Activated naive CD4-positive, alpha-beta T cell treated with anti-CD3 and anti-CD28 coated beads, Interleukin-2, amount 50 U/mL, for 72 hours (primary cell): Measurements from ENCODE around the gene ATP6V0B. TPM values are rescaled to one million over a fixed set of nuclear protein-coding genes. Genes with fewer than 3 reads are reported as not detected.
A peak's percentile ranks its signal among the peaks of the same experiment; 100 is the strongest.

Experiments
- ATAC-seq, 2 donors: fragments of 150-1000 bp; cut with Tn5 transposase; 2 replicates each; pipeline ENCODE4 v1.10.0; 2021; ENCODE audit warnings: mild to moderate bottlenecking in 2 of 2, moderate library complexity in 2 of 2
- DNase-seq, 2 donors: peaks; one replicate each; pipeline ENCODE4 v3.0.0; 2021 to 2022; ENCODE audit warnings: low spot score in 2 of 2
- H3K27ac Mint-ChIP-seq, 2 donors: one replicate each; pipeline ENCODE4 v1.8.0; 2022; ENCODE audit warnings: mild to moderate bottlenecking in 2 of 2, mixed read lengths in 2 of 2
- H3K36me3 Mint-ChIP-seq, 2 donors: one replicate each; pipeline ENCODE4 v1.8.0; 2022; ENCODE audit warnings: mixed read lengths in 2 of 2
- H3K9me3 Mint-ChIP-seq, 2 donors: one replicate each; pipeline ENCODE4 v1.8.0; 2022; ENCODE audit warnings: mixed read lengths in 2 of 2
- total RNA-seq, 2 donors: library from RNA; stranded (reverse); gene quantifications; one replicate each; pipeline ENCODE4 v1.2.3, GENCODE V29; 2022

ATP6V0B gene
- total RNA-seq, 2 donors from 2014 or later = 86.5 to 89.1 TPM

GRCh38 chr1:43938892-43939587 lies 35.7 kb upstream of the ATP6V0B start:
- no peaks in the 10 kb centered on the region for H3K36me3 Mint-ChIP-seq
- ATAC-seq = no peak
- no peak for DNase-seq
- H3K9me3 Mint-ChIP-seq = no peaks in the 10 kb centered on the region
- H3K27ac Mint-ChIP-seq = no peak overlapping the region

- ATAC-seq (no peak), DNase-seq (no peak)
- Mint-ChIP-seq H3K9me3 (no peaks in the 10 kb centered on the region), H3K27ac (peak overlapping the region in 1 of 2 donors; percentile 75), H3K36me3 (peaks cover 6 to 9% of the 10 kb centered on the region in 2 donors)
Observed at GRCh38 chr1:43942411-43942810, 32.3 kb upstream of the ATP6V0B start.

- no peak for DNase-seq
- H3K27ac Mint-ChIP-seq = peak overlapping the region in 1 of 2 donors; percentile 86
Observed at GRCh38 chr1:43944860-43945259, 29.9 kb upstream of the ATP6V0B start.

GRCh38 chr1:43945674-43946235 lies 29.0 kb upstream of the ATP6V0B start:
- Mint-ChIP-seq H3K27ac (peak overlapping the region; percentile 95 to 96), H3K9me3 (no peaks in the 10 kb centered on the region), H3K36me3 (peaks cover 12 to 15% of the 10 kb centered on the region in 2 donors)
- no peak for DNase-seq
- no peak for ATAC-seq

More at GRCh38 chr1:43944860-43945259, 29.9 kb upstream of the ATP6V0B start:
- H3K36me3 Mint-ChIP-seq = peaks cover 6 to 9% of the 10 kb centered on the region in 2 donors
- no peaks in the 10 kb centered on the region for H3K9me3 Mint-ChIP-seq
- ATAC-seq = no peak

- no peaks in the 10 kb centered on the region for H3K9me3 Mint-ChIP-seq
- peak; percentile 96 to 97 for ATAC-seq
Observed at GRCh38 chr1:43946236-43947060, 28.3 kb upstream of the ATP6V0B start, which contains the start of gene IPO13. IPO13 (plus strand) TSS chr1:43946950; CDS start chr1:43947601, 651 bp downstream.

GRCh38 chr1:43947061-43947873 lies 27.5 kb upstream of the ATP6V0B start:
- no peak for DNase-seq
- ATAC-seq = no peak
- H3K36me3 Mint-ChIP-seq = peaks cover 15 to 19% of the 10 kb centered on the region in 2 donors
- H3K9me3 Mint-ChIP-seq = no peaks in the 10 kb centered on the region
- H3K27ac Mint-ChIP-seq = peak overlapping the region; percentile 95 to 96

More at GRCh38 chr1:43946236-43947060, 28.3 kb upstream of the ATP6V0B start, which contains the start of gene IPO13:
- peak; percentile 96 to 97 for DNase-seq
- Mint-ChIP-seq H3K36me3 (peaks cover 15 to 19% of the 10 kb centered on the region in 2 donors), H3K27ac (peak within 1 kb of the TSS; percentile 95 to 96)

- no peaks in the 10 kb centered on the region for H3K9me3 Mint-ChIP-seq
- ATAC-seq = no peak
- DNase-seq = no peak
- H3K36me3 Mint-ChIP-seq = peaks cover 15 to 19% of the 10 kb centered on the region in 2 donors
- H3K27ac Mint-ChIP-seq = peak overlapping the region; percentile 95 to 96
Observed at GRCh38 chr1:43947874-43948437, 26.8 kb upstream of the ATP6V0B start.

GRCh38 chr1:43949678-43950077 lies 25.1 kb upstream of the ATP6V0B start:
- DNase-seq = no peak
- no peak overlapping the region for H3K27ac Mint-ChIP-seq
- ATAC-seq = no peak
- H3K36me3 Mint-ChIP-seq = peaks cover 15 to 19% of the 10 kb centered on the region in 2 donors
- no peaks in the 10 kb centered on the region for H3K9me3 Mint-ChIP-seq

GRCh38 chr1:43951021-43951985 lies 23.5 kb upstream of the ATP6V0B start:
- DNase-seq (no peak), ATAC-seq (no peak)
- H3K9me3 Mint-ChIP-seq = no peaks in the 10 kb centered on the region
- H3K27ac Mint-ChIP-seq = peak overlapping the region in 1 of 2 donors; percentile 39
- H3K36me3 Mint-ChIP-seq = peaks cover 8 to 15% of the 10 kb centered on the region in 2 donors

GRCh38 chr1:43952731-43953346 lies 21.9 kb upstream of the ATP6V0B start:
- Mint-ChIP-seq H3K27ac (no peak overlapping the region), H3K36me3 (peaks cover 6 to 13% of the 10 kb centered on the region in 2 donors), H3K9me3 (no peaks in the 10 kb centered on the region)
- DNase-seq (no peak), ATAC-seq (no peak)

GRCh38 chr1:43953361-43953760 lies 21.4 kb upstream of the ATP6V0B start:
- Mint-ChIP-seq H3K9me3 (no peaks in the 10 kb centered on the region), H3K36me3 (peaks cover 6 to 13% of the 10 kb centered on the region in 2 donors), H3K27ac (peak overlapping the region in 1 of 2 donors; percentile 69)
- ATAC-seq (no peak), DNase-seq (no peak)

GRCh38 chr1:43954036-43954435 lies 20.7 kb upstream of the ATP6V0B start:
- DNase-seq (no peak), ATAC-seq (no peak)
- no peak overlapping the region for H3K27ac Mint-ChIP-seq
- H3K9me3 Mint-ChIP-seq = no peaks in the 10 kb centered on the region
- peaks cover 6 to 13% of the 10 kb centered on the region in 2 donors for H3K36me3 Mint-ChIP-seq

- ATAC-seq (no peak), DNase-seq (no peak)
- H3K36me3 Mint-ChIP-seq = peaks cover 0 to 2% of the 10 kb centered on the region in 2 donors
- no peak overlapping the region for H3K27ac Mint-ChIP-seq
- H3K9me3 Mint-ChIP-seq = no peaks in the 10 kb centered on the region
Observed at GRCh38 chr1:43956234-43956633, 18.5 kb upstream of the ATP6V0B start.

- DNase-seq = no peak
- Mint-ChIP-seq H3K36me3 (peaks cover 0 to 3% of the 10 kb centered on the region in 2 donors), H3K9me3 (no peaks in the 10 kb centered on the region), H3K27ac (no peak overlapping the region)
- ATAC-seq = no peak
Observed at GRCh38 chr1:43957407-43958040, 17.2 kb upstream of the ATP6V0B start.
